ENCODE results near the gene ZNF831. TPM values are rescaled to one million over a fixed set of nuclear protein-coding genes. Genes with fewer than 3 reads are reported as not detected.
A peak's percentile ranks its signal among the peaks of the same experiment; 100 is the strongest.

Gene ZNF831
- total RNA-seq, 2 experiments from 2014 or later: 10.9 to 11.9 TPM

DNA sequence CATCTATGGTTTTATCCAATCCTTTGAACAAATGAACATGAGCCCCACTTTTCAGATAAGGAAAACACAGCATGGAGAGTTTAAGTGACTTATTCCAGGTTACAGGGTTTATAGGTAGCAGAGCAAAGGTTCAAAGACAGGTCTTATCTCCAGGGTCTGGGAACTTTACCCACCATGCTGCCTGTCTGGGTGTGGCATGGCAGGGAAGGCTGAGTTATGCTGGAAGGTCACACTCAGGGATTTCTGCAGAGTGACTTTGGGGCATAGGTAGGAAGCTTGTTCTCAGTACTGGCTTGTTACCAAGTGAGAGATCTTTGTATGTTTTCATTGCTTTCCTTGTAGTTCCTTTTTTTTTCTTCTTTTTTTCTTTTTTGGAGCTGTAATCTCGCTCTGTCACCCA is 1.8 kb downstream of the ZNF831 start:
- TF ChIP-seq, protein P1, sequence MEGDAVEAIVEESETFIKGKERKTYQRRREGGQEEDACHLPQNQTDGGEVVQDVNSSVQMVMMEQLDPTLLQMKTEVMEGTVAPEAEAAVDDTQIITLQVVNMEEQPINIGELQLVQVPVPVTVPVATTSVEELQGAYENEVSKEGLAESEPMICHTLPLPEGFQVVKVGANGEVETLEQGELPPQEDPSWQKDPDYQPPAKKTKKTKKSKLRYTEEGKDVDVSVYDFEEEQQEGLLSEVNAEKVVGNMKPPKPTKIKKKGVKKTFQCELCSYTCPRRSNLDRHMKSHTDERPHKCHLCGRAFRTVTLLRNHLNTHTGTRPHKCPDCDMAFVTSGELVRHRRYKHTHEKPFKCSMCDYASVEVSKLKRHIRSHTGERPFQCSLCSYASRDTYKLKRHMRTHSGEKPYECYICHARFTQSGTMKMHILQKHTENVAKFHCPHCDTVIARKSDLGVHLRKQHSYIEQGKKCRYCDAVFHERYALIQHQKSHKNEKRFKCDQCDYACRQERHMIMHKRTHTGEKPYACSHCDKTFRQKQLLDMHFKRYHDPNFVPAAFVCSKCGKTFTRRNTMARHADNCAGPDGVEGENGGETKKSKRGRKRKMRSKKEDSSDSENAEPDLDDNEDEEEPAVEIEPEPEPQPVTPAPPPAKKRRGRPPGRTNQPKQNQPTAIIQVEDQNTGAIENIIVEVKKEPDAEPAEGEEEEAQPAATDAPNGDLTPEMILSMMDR (IDR thresholded peaks at IDR 0.05): no peak
- peak overlapping the region; percentile 81 for H3K4me3 Mint-ChIP-seq
- H3K36me3 Mint-ChIP-seq (ENCODE audit: low read depth): peaks cover 34% of the 10 kb centered on the region
- peaks cover 81% of the 10 kb centered on the region for H3K4me1 Mint-ChIP-seq (ENCODE audit: low read depth)
- no peaks in the 10 kb centered on the region for H3K27me3 Mint-ChIP-seq
- peaks cover 7% of the 10 kb centered on the region for H3K9me3 Mint-ChIP-seq
- ATAC-seq: peak; percentile 1
- ChIA-PET POLR2A (interaction anchor here (0.6 to 4.7 kb wide), 12 partner anchors 8 to 133 kb away, joined by 3 to 44 read pairs (median 5); partner anchors contain the start of genes ATP5F1E and PRELID3B), CTCF (interaction anchor here (1.1 to 3.5 kb wide), 10 partner anchors 11 to 88 kb away, joined by 3 to 22 read pairs (median 4); no protein-coding TSS in a partner anchor)
- intact Hi-C loops (cut with micrococcal nuclease): no loop called here
- no peak for DNase-seq
- H3K27ac Mint-ChIP-seq: peak overlapping the region; percentile 98

- intact Hi-C loops (cut with micrococcal nuclease): no loop called here
- H3K36me3 Mint-ChIP-seq (ENCODE audit: low read depth): peaks cover 33% of the 10 kb centered on the region
- no peaks in the 10 kb centered on the region for H3K27me3 Mint-ChIP-seq
- peaks cover 81% of the 10 kb centered on the region for H3K4me1 Mint-ChIP-seq (ENCODE audit: low read depth)
- H3K4me3 Mint-ChIP-seq: peak overlapping the region; percentile 81
- peaks cover 7% of the 10 kb centered on the region for H3K9me3 Mint-ChIP-seq
- CTCF ChIA-PET: interaction anchor here (1.2 to 3.5 kb wide), 8 partner anchors 12 to 78 kb away, joined by 3 to 22 read pairs (median 6); no protein-coding TSS in a partner anchor
- POLR2A ChIA-PET: interaction anchor here (0.6 to 4.7 kb wide), 8 partner anchors 11 to 123 kb away, joined by 3 to 44 read pairs (median 7); partner anchors contain the start of gene PRELID3B
- TF ChIP-seq, protein P1 (IDR thresholded peaks at IDR 0.05): no peak
- H3K27ac Mint-ChIP-seq: peak overlapping the region; percentile 98
- DNase-seq (peak; percentile 61), ATAC-seq (peak; percentile 56)
These were observed 2.5 kb downstream of the ZNF831 start for GRCh38 chr20:59165891-59166709.

DNA sequence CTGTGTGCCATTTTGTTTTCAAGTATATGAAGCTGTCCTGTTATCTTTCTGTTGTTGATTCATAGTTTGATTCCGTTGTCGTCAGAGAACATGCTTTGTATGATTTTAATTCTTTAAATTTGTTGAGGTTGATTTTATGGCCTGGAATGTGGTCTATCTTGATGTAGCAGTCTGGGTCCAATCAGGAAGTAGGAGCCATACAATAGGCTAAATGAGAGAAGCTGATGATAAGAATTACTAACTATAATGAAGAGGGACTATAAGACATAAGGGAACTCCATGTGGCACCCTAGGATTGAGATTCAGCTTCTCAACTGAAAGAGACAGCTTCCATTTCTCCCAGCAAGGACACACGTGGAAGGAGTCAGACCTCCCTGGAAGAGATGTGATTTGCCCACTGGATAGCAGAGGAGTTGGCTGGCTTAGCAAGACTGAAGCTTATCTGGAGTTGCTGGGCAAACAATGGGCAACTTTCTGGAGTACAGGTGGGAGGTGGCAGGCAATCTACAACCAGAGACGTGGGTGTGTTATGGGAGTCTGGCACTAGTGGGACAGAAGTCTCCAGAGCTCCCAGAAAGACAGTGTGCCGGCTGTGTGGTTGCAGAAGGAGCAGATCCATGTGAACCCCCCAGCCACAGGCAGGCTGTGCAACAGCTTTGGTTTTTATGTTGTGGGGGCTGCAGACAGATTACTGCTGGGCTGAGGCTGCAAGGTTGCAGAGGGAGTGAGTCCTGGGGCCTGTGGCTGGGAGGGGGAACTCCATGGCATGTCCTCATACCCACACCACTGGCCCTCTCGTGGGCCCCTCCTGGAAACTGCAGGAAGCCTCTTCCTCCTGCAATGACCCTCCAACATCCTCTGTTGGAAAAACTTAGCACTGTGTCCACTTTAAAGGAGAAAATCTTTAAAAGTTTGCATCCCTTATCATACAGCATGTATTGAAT is 7.1 kb downstream of the ZNF831 start:
- Mint-ChIP-seq H3K27ac (peak overlapping the region; percentile 74), H3K4me3 (no peak overlapping the region), H3K4me1 (ENCODE audit: low read depth) (peaks cover 91% of the 10 kb centered on the region), H3K27me3 (no peaks in the 10 kb centered on the region), H3K36me3 (ENCODE audit: low read depth) (peaks cover 54% of the 10 kb centered on the region), H3K9me3 (peaks cover 7% of the 10 kb centered on the region)
- DNase-seq: no peak
- POLR2A ChIA-PET: interaction anchor here (0.6 to 3.8 kb wide), 7 partner anchors 11 to 225 kb away, joined by 3 to 17 read pairs (median 3); no protein-coding TSS in a partner anchor
- TF ChIP-seq, protein P1 (IDR thresholded peaks at IDR 0.05): no peak
- intact Hi-C loops (cut with micrococcal nuclease): no loop called here
- no peak for ATAC-seq
- CTCF ChIA-PET: interaction anchor here (1.1 to 4.3 kb wide), 4 partner anchors 17 to 82 kb away, joined by 3 to 19 read pairs (median 5); no protein-coding TSS in a partner anchor

DNA sequence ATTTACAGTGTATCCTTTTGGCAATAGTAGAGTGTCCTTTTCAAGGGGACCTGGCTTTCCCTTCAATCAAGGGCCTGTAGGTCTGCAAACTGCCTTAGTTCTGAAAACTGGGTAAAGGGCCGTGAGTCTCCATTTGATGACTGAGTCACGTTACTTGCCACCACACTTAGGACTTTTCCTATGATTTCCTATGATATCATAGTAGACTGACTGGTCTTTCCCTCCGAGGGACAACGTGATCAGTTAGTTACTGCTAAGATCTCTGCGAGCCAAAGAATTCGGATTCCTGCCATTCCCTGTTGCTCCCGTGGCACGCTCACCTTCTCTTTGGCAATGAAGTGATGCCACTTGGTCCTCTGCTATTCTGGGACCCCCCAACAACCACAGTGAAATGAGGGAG is 8.4 kb downstream of the ZNF831 start:
- ATAC-seq: no peak
- Mint-ChIP-seq H3K4me3 (no peak overlapping the region), H3K36me3 (ENCODE audit: low read depth) (peaks cover 64% of the 10 kb centered on the region), H3K9me3 (peaks cover 7% of the 10 kb centered on the region), H3K27ac (no peak overlapping the region), H3K4me1 (ENCODE audit: low read depth) (peaks cover 92% of the 10 kb centered on the region), H3K27me3 (no peaks in the 10 kb centered on the region)
- ChIA-PET CTCF (interaction anchor here (2.0 kb wide), 1 partner anchor 35 kb away, joined by 14 read pairs; no protein-coding TSS in a partner anchor), POLR2A (interaction anchor here (3.8 kb wide), 1 partner anchor 12 kb away, joined by 17 read pairs; no protein-coding TSS in a partner anchor)
- TF ChIP-seq, protein P1 (IDR thresholded peaks at IDR 0.05): no peak
- intact Hi-C loops (cut with micrococcal nuclease): no loop called here
- no peak for DNase-seq
